ENCODE measurements around the gene COL15A1.

Gene COL15A1

GRCh38 chr9:98916660-98917059 lies 27.0 kb upstream of the COL15A1 start:
- peak in 3 of 58 donors; percentile 2 to 15 (median 6) for DNase-seq

GRCh38 chr9:98917746-98918487 lies 25.8 kb upstream of the COL15A1 start:
- DNase-seq: no peak

- DNase-seq: no peak
These were observed 22.0 kb upstream of the COL15A1 start for GRCh38 chr9:98921732-98922131.

- peak in 2 of 58 donors; percentile 5 to 10 for DNase-seq
These were observed 20.8 kb upstream of the COL15A1 start for GRCh38 chr9:98922721-98923435.

- DNase-seq: no peak
These were observed 20.1 kb upstream of the COL15A1 start for GRCh38 chr9:98923451-98924123.

- DNase-seq: no peak
These were observed 18.5 kb upstream of the COL15A1 start for GRCh38 chr9:98924946-98925820.

GRCh38 chr9:98925956-98926355 lies 17.8 kb upstream of the COL15A1 start:
- DNase-seq: no peak

- DNase-seq: no peak
These were observed 16.0 kb upstream of the COL15A1 start for GRCh38 chr9:98927724-98928123.

- DNase-seq: no peak
These were observed 14.6 kb upstream of the COL15A1 start for GRCh38 chr9:98929071-98929470.

GRCh38 chr9:98929895-98930341 lies 13.8 kb upstream of the COL15A1 start:
- no peak for DNase-seq

- no peak for DNase-seq
These were observed 12.9 kb upstream of the COL15A1 start for GRCh38 chr9:98930792-98931191.

GRCh38 chr9:98931600-98932389 lies 11.9 kb upstream of the COL15A1 start:
- no peak for DNase-seq

GRCh38 chr9:98933185-98933584 lies 10.5 kb upstream of the COL15A1 start:
- no peak for DNase-seq

- DNase-seq: no peak
These were observed 9.8 kb upstream of the COL15A1 start for GRCh38 chr9:98933890-98934289.

GRCh38 chr9:98935071-98935505 lies 8.6 kb upstream of the COL15A1 start:
- DNase-seq: no peak

GRCh38 chr9:98940276-98940675 lies 3.4 kb upstream of the COL15A1 start:
- no peak for DNase-seq

GRCh38 chr9:98941946-98942523 lies 1.7 kb upstream of the COL15A1 start:
- no peak for DNase-seq

- DNase-seq: no peak
These were observed 613 bp upstream of the COL15A1 start for GRCh38 chr9:98942906-98943681.
